Stimulated activated CD8-positive, alpha-beta memory T cell treated with anti-CD3 and anti-CD28 coated beads, Interleukin-4, amount 100 ng/mL, for 4 hours (primary cell): Measurements from ENCODE around the gene MIPOL1.

ENCODE experiments used
- DNase-seq, 2 donors: peaks; one replicate each; pipeline ENCODE4 v3.0.0-alpha.2; 2020; ENCODE audit warnings: low read depth in 2 of 2, low spot score in 1 of 2

Gene MIPOL1

GRCh38 chr14:37583358-37584210 lies 385.8 kb downstream of the MIPOL1 start:
- no peak for DNase-seq

GRCh38 chr14:37584211-37585100 lies 386.7 kb downstream of the MIPOL1 start:
- no peak for DNase-seq

- no peak for DNase-seq
Observed at GRCh38 chr14:37585101-37585511, 387.4 kb downstream of the MIPOL1 start.

- DNase-seq, result no peak
Observed at GRCh38 chr14:37585971-37586796, 388.4 kb downstream of the MIPOL1 start.

- no peak for DNase-seq
Observed at GRCh38 chr14:37586797-37587130, 389.0 kb downstream of the MIPOL1 start.

- no peak for DNase-seq
Observed at GRCh38 chr14:37587131-37587803, 389.5 kb downstream of the MIPOL1 start.

- no peak for DNase-seq
Observed at GRCh38 chr14:37587881-37588666, 390.3 kb downstream of the MIPOL1 start.

- no peak for DNase-seq
Observed at GRCh38 chr14:37588667-37588955, 390.9 kb downstream of the MIPOL1 start.

- DNase-seq, result no peak
Observed at GRCh38 chr14:37588956-37589714, 391.4 kb downstream of the MIPOL1 start.

- no peak for DNase-seq
Observed at GRCh38 chr14:37589715-37590427, 392.1 kb downstream of the MIPOL1 start.

- DNase-seq, result no peak
Observed at GRCh38 chr14:37590428-37591139, 392.8 kb downstream of the MIPOL1 start.

GRCh38 chr14:37591311-37591940 lies 393.7 kb downstream of the MIPOL1 start:
- no peak for DNase-seq

GRCh38 chr14:37591941-37592481 lies 394.3 kb downstream of the MIPOL1 start:
- DNase-seq, result no peak

- DNase-seq, result no peak
Observed at GRCh38 chr14:37592482-37593408, 395.0 kb downstream of the MIPOL1 start.

GRCh38 chr14:37593511-37594237 lies 395.9 kb downstream of the MIPOL1 start:
- no peak for DNase-seq
